Measurements from ENCODE around the gene KLHL22.
"Not testable (repeated sequence)": the region's sequence is repeated elsewhere in the genome, so short reads cannot be mapped to it uniquely, and the experiment has no call there.

Gene KLHL22

GRCh38 chr22:20451920-20452319, 43.7 kb downstream of the KLHL22 start:
- no peak for DNase-seq (ENCODE audit: low spot score)
- TF ChIP-seq, protein P1, sequence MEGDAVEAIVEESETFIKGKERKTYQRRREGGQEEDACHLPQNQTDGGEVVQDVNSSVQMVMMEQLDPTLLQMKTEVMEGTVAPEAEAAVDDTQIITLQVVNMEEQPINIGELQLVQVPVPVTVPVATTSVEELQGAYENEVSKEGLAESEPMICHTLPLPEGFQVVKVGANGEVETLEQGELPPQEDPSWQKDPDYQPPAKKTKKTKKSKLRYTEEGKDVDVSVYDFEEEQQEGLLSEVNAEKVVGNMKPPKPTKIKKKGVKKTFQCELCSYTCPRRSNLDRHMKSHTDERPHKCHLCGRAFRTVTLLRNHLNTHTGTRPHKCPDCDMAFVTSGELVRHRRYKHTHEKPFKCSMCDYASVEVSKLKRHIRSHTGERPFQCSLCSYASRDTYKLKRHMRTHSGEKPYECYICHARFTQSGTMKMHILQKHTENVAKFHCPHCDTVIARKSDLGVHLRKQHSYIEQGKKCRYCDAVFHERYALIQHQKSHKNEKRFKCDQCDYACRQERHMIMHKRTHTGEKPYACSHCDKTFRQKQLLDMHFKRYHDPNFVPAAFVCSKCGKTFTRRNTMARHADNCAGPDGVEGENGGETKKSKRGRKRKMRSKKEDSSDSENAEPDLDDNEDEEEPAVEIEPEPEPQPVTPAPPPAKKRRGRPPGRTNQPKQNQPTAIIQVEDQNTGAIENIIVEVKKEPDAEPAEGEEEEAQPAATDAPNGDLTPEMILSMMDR (IDR thresholded peaks at IDR 0.05; ENCODE audit: borderline replicate concordance, control extremely low read depth, extremely low read depth, insufficient read depth, missing control alignments), result no peak
- in situ Hi-C loops (cut with MboI; ENCODE audit: low sequenced_read_pairs, unreplicated experiment), result no loop called here

- in situ Hi-C loops (cut with MboI; ENCODE audit: low sequenced_read_pairs, unreplicated experiment); DNase-seq (ENCODE audit: low spot score): not testable (repeated sequence)
Observed at GRCh38 chr22:20451129-20451778, 44.3 kb downstream of the KLHL22 start.

DNA sequence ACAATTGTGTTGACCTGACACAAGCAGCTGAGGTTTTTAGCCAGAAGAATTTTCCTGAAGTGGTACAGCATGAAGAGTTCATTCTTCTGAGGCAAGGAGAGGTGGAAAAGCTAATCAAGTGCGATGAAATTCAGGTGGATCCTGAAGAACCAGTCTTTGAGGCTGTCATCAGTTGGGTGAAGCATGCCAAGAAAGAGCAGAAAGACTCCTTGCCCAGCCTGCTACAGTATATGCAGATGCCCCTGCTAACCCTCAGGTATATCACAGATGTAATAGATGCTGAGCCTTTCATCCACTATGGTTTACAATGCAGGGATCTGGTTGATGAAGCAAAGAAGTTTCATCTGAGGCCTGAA, 45.1 kb downstream of the KLHL22 start:
- in situ Hi-C loops (cut with MboI; ENCODE audit: low sequenced_read_pairs, unreplicated experiment), result no loop called here
- DNase-seq (ENCODE audit: low spot score), result no peak
- TF ChIP-seq, protein P1 (IDR thresholded peaks at IDR 0.05; ENCODE audit: borderline replicate concordance, control extremely low read depth, extremely low read depth, insufficient read depth, missing control alignments), result no peak

DNA sequence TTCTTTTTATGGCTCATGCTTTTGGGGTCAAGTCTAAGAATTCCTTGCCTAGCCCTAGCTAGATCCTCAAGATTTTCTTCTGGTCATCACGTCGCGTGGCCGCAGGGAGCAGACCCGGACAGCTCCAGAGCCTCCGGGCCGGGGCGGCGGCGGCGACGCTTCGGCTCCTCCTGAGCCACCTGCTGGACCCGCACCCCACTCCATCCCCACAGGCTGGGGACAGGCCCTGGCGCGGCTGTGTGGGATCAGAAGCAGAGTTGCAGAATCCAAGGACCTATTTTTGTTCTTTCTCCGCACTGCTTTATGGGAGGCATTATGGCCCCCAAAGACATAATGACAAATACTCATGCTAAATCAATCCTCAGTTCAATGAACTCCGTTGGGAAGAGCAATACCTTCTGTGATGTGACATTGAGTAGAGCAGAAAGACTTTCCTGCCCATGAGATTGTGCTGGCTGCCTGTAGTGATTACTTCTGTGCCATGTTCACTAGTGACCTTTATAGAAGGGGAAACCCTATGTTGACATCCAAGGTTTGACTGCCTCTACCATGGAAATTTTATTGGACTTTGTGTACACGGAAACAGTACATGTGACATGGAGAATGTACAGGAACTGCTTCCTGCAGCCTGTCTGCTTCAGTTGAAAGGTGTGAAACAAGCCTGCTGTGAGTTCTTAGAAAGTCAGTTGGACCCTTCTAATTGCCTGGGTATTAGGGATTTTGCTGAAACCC, 45.6 kb downstream of the KLHL22 start:
- TF ChIP-seq, protein P1 (IDR thresholded peaks at IDR 0.05; ENCODE audit: borderline replicate concordance, control extremely low read depth, extremely low read depth, insufficient read depth, missing control alignments), result no peak
- DNase-seq (ENCODE audit: low spot score), result no peak
- in situ Hi-C loops (cut with MboI; ENCODE audit: low sequenced_read_pairs, unreplicated experiment), result no loop called here

- DNase-seq (ENCODE audit: low spot score), result no peak
- in situ Hi-C loops (cut with MboI; ENCODE audit: low sequenced_read_pairs, unreplicated experiment), result no loop called here
- TF ChIP-seq, protein P1 (IDR thresholded peaks at IDR 0.05; ENCODE audit: borderline replicate concordance, control extremely low read depth, extremely low read depth, insufficient read depth, missing control alignments), result no peak
Observed at GRCh38 chr22:20448630-20449029, 47.0 kb downstream of the KLHL22 start.

DNA sequence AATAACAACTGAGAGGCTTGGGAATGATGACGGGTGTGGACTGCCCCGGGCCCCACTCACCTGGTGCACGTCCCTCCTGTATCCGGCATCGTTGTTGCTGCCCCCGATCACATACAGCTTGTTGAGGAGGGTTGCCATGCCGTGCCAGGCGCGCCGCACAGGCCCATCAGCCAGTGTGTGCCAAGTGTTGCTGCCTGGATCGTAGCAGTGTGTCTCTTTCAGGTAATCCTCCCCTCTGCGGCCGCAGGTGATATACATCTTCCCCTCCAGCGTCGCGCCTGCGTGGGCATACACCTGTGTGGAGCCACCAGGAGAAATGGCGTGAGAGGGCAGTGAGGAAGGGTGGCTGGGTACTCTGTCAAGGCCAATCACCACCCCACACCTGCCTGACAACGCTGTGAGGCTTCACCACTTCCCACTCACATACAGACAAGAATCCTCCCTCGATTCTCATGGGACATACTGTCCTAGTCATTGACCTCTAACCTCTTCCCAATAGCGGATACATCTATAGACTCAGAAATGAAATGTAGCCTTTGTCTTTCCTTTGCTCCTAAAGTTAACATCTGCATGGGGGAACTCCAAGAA, 49.1 kb downstream of the KLHL22 start:
- TF ChIP-seq, protein P1 (IDR thresholded peaks at IDR 0.05; ENCODE audit: borderline replicate concordance, control extremely low read depth, extremely low read depth, insufficient read depth, missing control alignments), result no peak
- DNase-seq (ENCODE audit: low spot score), result no peak
- in situ Hi-C loops (cut with MboI; ENCODE audit: low sequenced_read_pairs, unreplicated experiment), result no loop called here

- DNase-seq (ENCODE audit: low spot score), result no peak
- in situ Hi-C loops (cut with MboI; ENCODE audit: low sequenced_read_pairs, unreplicated experiment), result no loop called here
Observed at GRCh38 chr22:20444325-20444724, 51.3 kb downstream of the KLHL22 start.

More at GRCh38 chr22:20444325-20444724, 51.3 kb downstream of the KLHL22 start:
- TF ChIP-seq, protein P1 (IDR thresholded peaks at IDR 0.05; ENCODE audit: borderline replicate concordance, control extremely low read depth, extremely low read depth, insufficient read depth, missing control alignments), result no peak
